ENCODE data around the gene RPL13A.

- TF ChIP-seq, protein P1, sequence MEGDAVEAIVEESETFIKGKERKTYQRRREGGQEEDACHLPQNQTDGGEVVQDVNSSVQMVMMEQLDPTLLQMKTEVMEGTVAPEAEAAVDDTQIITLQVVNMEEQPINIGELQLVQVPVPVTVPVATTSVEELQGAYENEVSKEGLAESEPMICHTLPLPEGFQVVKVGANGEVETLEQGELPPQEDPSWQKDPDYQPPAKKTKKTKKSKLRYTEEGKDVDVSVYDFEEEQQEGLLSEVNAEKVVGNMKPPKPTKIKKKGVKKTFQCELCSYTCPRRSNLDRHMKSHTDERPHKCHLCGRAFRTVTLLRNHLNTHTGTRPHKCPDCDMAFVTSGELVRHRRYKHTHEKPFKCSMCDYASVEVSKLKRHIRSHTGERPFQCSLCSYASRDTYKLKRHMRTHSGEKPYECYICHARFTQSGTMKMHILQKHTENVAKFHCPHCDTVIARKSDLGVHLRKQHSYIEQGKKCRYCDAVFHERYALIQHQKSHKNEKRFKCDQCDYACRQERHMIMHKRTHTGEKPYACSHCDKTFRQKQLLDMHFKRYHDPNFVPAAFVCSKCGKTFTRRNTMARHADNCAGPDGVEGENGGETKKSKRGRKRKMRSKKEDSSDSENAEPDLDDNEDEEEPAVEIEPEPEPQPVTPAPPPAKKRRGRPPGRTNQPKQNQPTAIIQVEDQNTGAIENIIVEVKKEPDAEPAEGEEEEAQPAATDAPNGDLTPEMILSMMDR (IDR thresholded peaks at IDR 0.05; ENCODE audit: low read length) = peak; percentile 40
- TF ChIP-seq EZH2phosphoT487 (IDR thresholded peaks at IDR 0.05; ENCODE audit: low read length) = no peak
Observed at GRCh38 chr19:49533551-49534488, 46.4 kb downstream of the RPL13A start.
